Measurements from ENCODE around the gene GID8. TPM values are rescaled to one million over a fixed set of nuclear protein-coding genes. Genes with fewer than 3 reads are reported as not detected.
A peak's percentile ranks its signal among the peaks of the same experiment; 100 is the strongest.

Gene GID8
- total and polyA plus RNA-seq, 2 donors (not counting 1 experiment from before 2014, with no cell fraction given) = 12.4 to 47.4 TPM

- peak overlapping the region; percentile 83 for H2AFZ ChIP-seq (ENCODE audit: insufficient read depth, low read depth, low read length, poor library complexity, severe bottlenecking)
- TF ChIP-seq, protein P1, sequence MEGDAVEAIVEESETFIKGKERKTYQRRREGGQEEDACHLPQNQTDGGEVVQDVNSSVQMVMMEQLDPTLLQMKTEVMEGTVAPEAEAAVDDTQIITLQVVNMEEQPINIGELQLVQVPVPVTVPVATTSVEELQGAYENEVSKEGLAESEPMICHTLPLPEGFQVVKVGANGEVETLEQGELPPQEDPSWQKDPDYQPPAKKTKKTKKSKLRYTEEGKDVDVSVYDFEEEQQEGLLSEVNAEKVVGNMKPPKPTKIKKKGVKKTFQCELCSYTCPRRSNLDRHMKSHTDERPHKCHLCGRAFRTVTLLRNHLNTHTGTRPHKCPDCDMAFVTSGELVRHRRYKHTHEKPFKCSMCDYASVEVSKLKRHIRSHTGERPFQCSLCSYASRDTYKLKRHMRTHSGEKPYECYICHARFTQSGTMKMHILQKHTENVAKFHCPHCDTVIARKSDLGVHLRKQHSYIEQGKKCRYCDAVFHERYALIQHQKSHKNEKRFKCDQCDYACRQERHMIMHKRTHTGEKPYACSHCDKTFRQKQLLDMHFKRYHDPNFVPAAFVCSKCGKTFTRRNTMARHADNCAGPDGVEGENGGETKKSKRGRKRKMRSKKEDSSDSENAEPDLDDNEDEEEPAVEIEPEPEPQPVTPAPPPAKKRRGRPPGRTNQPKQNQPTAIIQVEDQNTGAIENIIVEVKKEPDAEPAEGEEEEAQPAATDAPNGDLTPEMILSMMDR (IDR thresholded peaks at IDR 0.05) = no peak
- no peak for TF ChIP-seq EZH2 (IDR thresholded peaks at IDR 0.05; ENCODE audit: borderline replicate concordance, insufficient read depth, low read depth, low read length, poor library complexity, severe bottlenecking)
These were observed 14.0 kb downstream of the GID8 start for GRCh38 chr20:62951896-62952372.

DNA sequence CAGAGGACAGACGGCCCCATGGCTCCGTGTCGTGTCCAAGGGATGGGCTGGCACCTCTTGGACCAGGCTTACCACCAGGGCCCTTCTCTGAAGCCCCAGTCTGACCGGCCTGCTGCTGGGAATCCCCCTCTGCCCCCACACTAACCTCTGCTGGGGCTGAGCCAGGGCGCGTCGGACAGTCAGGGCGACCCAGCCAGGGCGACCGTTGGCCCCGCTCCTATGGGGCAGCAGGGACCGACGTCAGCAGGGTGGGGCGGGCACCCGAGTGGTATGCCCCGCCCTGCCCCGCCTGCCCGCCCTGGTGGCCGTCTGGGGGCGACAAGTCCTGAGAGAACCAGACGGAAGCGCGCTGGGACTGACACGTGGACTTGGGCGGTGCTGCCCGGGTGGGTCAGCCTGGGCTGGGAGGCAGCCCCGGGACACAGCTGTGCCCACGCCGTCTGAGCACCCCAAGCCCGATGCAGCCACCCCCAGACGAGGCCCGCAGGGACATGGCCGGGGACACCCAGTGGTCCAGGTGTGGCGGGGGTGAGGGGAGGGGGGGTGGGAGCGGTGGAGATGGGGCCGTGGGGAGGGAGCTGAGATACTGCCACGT, 14.5 kb downstream of the GID8 start, which contains the start of gene SLC17A9:
SLC17A9 (plus strand) TSS at position 337 of the 595 bp plus-strand sequence; CDS start at position 459, 122 bp downstream.
- POLR2A ChIA-PET = interaction anchor here (2.7 kb wide), 2 partner anchors 15 to 26 kb away, joined by 15 to 42 read pairs; partner anchors contain the start of genes DIDO1 and GID8
- H3K9me3 ChIP-seq (ENCODE audit: control extremely low read depth in 1 of 3, control insufficient read depth in 2 of 3, insufficient read depth in 1 of 3, low read length in 2 of 3) = peaks cover 0 to 3% (median 0%) of the 10 kb centered on the region in 3 donors
- peak within 1 kb of the TSS; percentile 92 for H3K27ac Mint-ChIP-seq
- peak within 1 kb of the TSS; percentile 85 for H3K4me3 Mint-ChIP-seq
- H3K79me2 ChIP-seq (ENCODE audit: control insufficient read depth, insufficient read depth, low read length) = peaks cover 77% of the 10 kb centered on the region
- H3K27me3 ChIP-seq (replicated peaks in 1 of 4; ENCODE audit: control extremely low read depth in 1 of 4, control insufficient read depth in 3 of 4, insufficient read depth in 4 of 4, low read length in 3 of 4) = no peaks in the 10 kb centered on the region
- peak within 1 kb of the TSS; percentile 35 to 62 (median 54) for H3K4me3 ChIP-seq (ENCODE audit: control extremely low read depth in 1 of 5, extremely low read depth in 1 of 5, insufficient read depth in 1 of 5, low read depth in 2 of 5, low read length in 4 of 5)
- intact Hi-C loops (cut with micrococcal nuclease) = loop anchor here (5.0 to 10.0 kb wide), 6 partner anchors 35 to 942 kb away; partner anchors contain the start of genes BHLHE23, DNAJC5, MRGBP and MTG2
- CTCF ChIA-PET = interaction anchor here (1.3 to 3.5 kb wide), 4 partner anchors 14 to 56 kb away, joined by 4 to 24 read pairs (median 6); partner anchors contain the start of gene GID8
- peaks cover 41% of the 10 kb centered on the region for H3K4me1 Mint-ChIP-seq
- peak within 1 kb of the TSS; percentile 71 for H3K9ac ChIP-seq (ENCODE audit: low read length)
- TF ChIP-seq EZH2 (IDR thresholded peaks at IDR 0.05; ENCODE audit: borderline replicate concordance, insufficient read depth, low read depth, low read length, poor library complexity, severe bottlenecking) = no peak
- TF ChIP-seq, protein P1 (IDR thresholded peaks at IDR 0.05) = no peak
- H3K9me3 Mint-ChIP-seq (ENCODE audit: insufficient read depth) = no peaks in the 10 kb centered on the region
- peaks cover 28 to 40% of the 10 kb centered on the region in 2 donors for H3K4me1 ChIP-seq (ENCODE audit: control insufficient read depth in 2 of 2, insufficient read depth in 2 of 2, low read length in 2 of 2)
- no peaks in the 10 kb centered on the region for H3K27me3 Mint-ChIP-seq
- peak within 1 kb of the TSS; percentile 82 to 91 for H3K27ac ChIP-seq (ENCODE audit: low read length in 2 of 2)
- peaks cover 15% of the 10 kb centered on the region for H4K20me1 ChIP-seq (ENCODE audit: control insufficient read depth, insufficient read depth, low read length, poor library complexity, severe bottlenecking)
- DNase-seq (peak; percentile 76), ATAC-seq (ENCODE audit: low read depth) (peak; percentile 39)
- WGBS (ENCODE audit: insufficient coverage) = under 1% methylated on average over 30 of the region's 37 CpGs
- peak within 1 kb of the TSS; percentile 83 for H2AFZ ChIP-seq (ENCODE audit: insufficient read depth, low read depth, low read length, poor library complexity, severe bottlenecking)
- peaks cover 0 to 39% of the 10 kb centered on the region in 2 experiments for H3K36me3 ChIP-seq (replicated peaks in 1 of 2; ENCODE audit: control extremely low read depth in 1 of 2, control insufficient read depth in 1 of 2, extremely low read depth in 1 of 2, insufficient read depth in 2 of 2, low read length in 1 of 2)
- H3K4me2 ChIP-seq (replicated peaks; ENCODE audit: low read depth, low read length, poor library complexity, severe bottlenecking) = peak within 1 kb of the TSS; percentile 81

More at GRCh38 chr20:62951896-62952372, 14.0 kb downstream of the GID8 start:
- Histone ChIP-seq H3K4me2 (replicated peaks; ENCODE audit: low read depth, low read length, poor library complexity, severe bottlenecking) (peak overlapping the region; percentile 81), H3K9ac (ENCODE audit: low read length) (peak overlapping the region; percentile 69), H3K36me3 (replicated peaks in 1 of 2; ENCODE audit: control extremely low read depth in 1 of 2, control insufficient read depth in 1 of 2, extremely low read depth in 1 of 2, insufficient read depth in 2 of 2, low read length in 1 of 2) (peaks cover 0 to 39% of the 10 kb centered on the region in 2 experiments), H3K9me3 (ENCODE audit: control extremely low read depth in 1 of 3, control insufficient read depth in 2 of 3, insufficient read depth in 1 of 3, low read length in 2 of 3) (peaks cover 0 to 3% (median 0%) of the 10 kb centered on the region in 3 donors), H3K27ac (ENCODE audit: low read length in 2 of 2) (peak overlapping the region; percentile 82 to 91), H4K20me1 (ENCODE audit: control insufficient read depth, insufficient read depth, low read length, poor library complexity, severe bottlenecking) (peaks cover 15% of the 10 kb centered on the region), H3K4me1 (ENCODE audit: control insufficient read depth in 2 of 2, insufficient read depth in 2 of 2, low read length in 2 of 2) (peaks cover 28 to 40% of the 10 kb centered on the region in 2 donors), H3K27me3 (replicated peaks in 1 of 4; ENCODE audit: control extremely low read depth in 1 of 4, control insufficient read depth in 3 of 4, insufficient read depth in 4 of 4, low read length in 3 of 4) (no peaks in the 10 kb centered on the region), H3K4me3 (ENCODE audit: control extremely low read depth in 1 of 5, extremely low read depth in 1 of 5, insufficient read depth in 1 of 5, low read depth in 2 of 5, low read length in 4 of 5) (peak overlapping the region; percentile 8 to 62 (median 54)), H3K79me2 (ENCODE audit: control insufficient read depth, insufficient read depth, low read length) (peaks cover 72% of the 10 kb centered on the region)
- Mint-ChIP-seq H3K4me3 (peak overlapping the region; percentile 85), H3K27me3 (no peaks in the 10 kb centered on the region), H3K27ac (peak overlapping the region; percentile 84), H3K4me1 (peaks cover 41% of the 10 kb centered on the region), H3K9me3 (ENCODE audit: insufficient read depth) (no peaks in the 10 kb centered on the region)
- DNase-seq = no peak
- intact Hi-C loops (cut with micrococcal nuclease) = loop anchor here (5.0 to 10.0 kb wide), 6 partner anchors 35 to 943 kb away; partner anchors contain the start of genes BHLHE23, DNAJC5, MRGBP and MTG2
- CTCF ChIA-PET = no interaction called here
- ATAC-seq (ENCODE audit: low read depth) = no peak
- WGBS (ENCODE audit: insufficient coverage) = 87% methylated on average over 8 of the region's 8 CpGs
- POLR2A ChIA-PET = no interaction called here
